Trophoblast cell (in vitro differentiated cells and primary cell): ENCODE data around the gene INSYN2B.

Experiments used
- DNase-seq, 2 donors: peaks; one replicate each; pipeline ENCODE4 v3.0.0-alpha.2; 2016
- H2AFZ ChIP-seq: 2 replicates; pipeline ENCODE4 v1.6.1; 2013; ENCODE audit warnings: low read length, moderate library complexity, mild to moderate bottlenecking; ENCODE audit not compliant: insufficient read depth, poor library complexity
- H2AK5ac ChIP-seq: 2 replicates; pipeline ENCODE4 v1.6.1; 2013; ENCODE audit warnings: mild to moderate bottlenecking, low read length
- H2BK120ac ChIP-seq: 2 replicates; pipeline ENCODE4 v1.6.1; 2013; ENCODE audit warnings: low read length, mild to moderate bottlenecking, moderate library complexity; ENCODE audit not compliant: insufficient read depth, poor library complexity
- H2BK12ac ChIP-seq: 2 replicates; pipeline ENCODE4 v1.6.1; 2013; ENCODE audit warnings: mild to moderate bottlenecking, low read length, moderate library complexity
- H2BK5ac ChIP-seq: 2 replicates; pipeline ENCODE4 v1.6.1; 2013; ENCODE audit warnings: low read length, low read depth, moderate library complexity, mild to moderate bottlenecking; ENCODE audit not compliant: poor library complexity
- H3K14ac ChIP-seq: 2 replicates; pipeline ENCODE4 v1.6.1; 2013; ENCODE audit warnings: mild to moderate bottlenecking, low read length
- H3K18ac ChIP-seq: 2 replicates; pipeline ENCODE4 v1.6.1; 2013; ENCODE audit warnings: mild to moderate bottlenecking, low read length
- H3K23ac ChIP-seq: 2 replicates; pipeline ENCODE4 v1.6.1; 2013; ENCODE audit warnings: low read length
- H3K27ac ChIP-seq: 2 replicates; pipeline ENCODE4 v1.5.1; 2013; ENCODE audit warnings: low read depth, mild to moderate bottlenecking, inconsistent platforms, low read length, moderate library complexity
- H3K27me3 ChIP-seq: 2 replicates; pipeline ENCODE4 v1.6.1; 2013; ENCODE audit warnings: inconsistent platforms, mild to moderate bottlenecking, low read length, moderate library complexity; ENCODE audit not compliant: insufficient read depth
- H3K36me3 ChIP-seq, 2 experiments: 1 replicate in 1 of 2; 2 replicates in 1 of 2; pipeline ENCODE4 v1.6.1; 2013; ENCODE audit warnings: low read length in 2 of 2, mild to moderate bottlenecking in 2 of 2, moderate library complexity in 1 of 2; ENCODE audit not compliant: insufficient read depth in 2 of 2, control insufficient read depth in 1 of 2
- H3K4ac ChIP-seq: 2 replicates; pipeline ENCODE4 v1.6.1; 2013; ENCODE audit warnings: low read depth, mild to moderate bottlenecking, low read length, moderate library complexity
- H3K4me1 ChIP-seq, 2 experiments: 1 replicate in 1 of 2; 2 replicates in 1 of 2; pipeline ENCODE4 v1.6.1; 2013; ENCODE audit warnings: low read length in 2 of 2, mild to moderate bottlenecking in 2 of 2, moderate library complexity in 1 of 2; ENCODE audit not compliant: insufficient read depth in 2 of 2, control insufficient read depth in 1 of 2
- H3K4me2 ChIP-seq: 2 replicates; pipeline ENCODE4 v1.6.1; 2013; ENCODE audit warnings: inconsistent platforms, mild to moderate bottlenecking, low read length, moderate library complexity
- H3K4me3 ChIP-seq: 2 replicates; pipeline ENCODE4 v1.5.1; 2013; ENCODE audit warnings: mild to moderate bottlenecking, low read depth, low read length, inconsistent platforms
- H3K79me1 ChIP-seq: one replicate; pipeline ENCODE4 v1.6.1; 2013; ENCODE audit warnings: low read length
- H3K79me2 ChIP-seq: 2 replicates; pipeline ENCODE4 v1.6.1; 2013; ENCODE audit warnings: low read length, mild to moderate bottlenecking; ENCODE audit not compliant: control insufficient read depth, insufficient read depth, poor library complexity
- H3K9ac ChIP-seq: 2 replicates; pipeline ENCODE4 v1.6.1; 2013; ENCODE audit warnings: mild to moderate bottlenecking, low read length
- H3K9me3 ChIP-seq: 2 replicates; pipeline ENCODE4 v1.6.1; 2013; ENCODE audit warnings: low read depth, mild to moderate bottlenecking, control low read depth, inconsistent platforms, low read length; ENCODE audit not compliant: insufficient read depth
- H4K12ac ChIP-seq: 2 replicates; pipeline ENCODE4 v1.6.1; 2013; ENCODE audit warnings: low read depth, mild to moderate bottlenecking, low read length, moderate library complexity
- H4K8ac ChIP-seq: 2 replicates; pipeline ENCODE4 v1.6.1; 2013; ENCODE audit warnings: low read depth, mild to moderate bottlenecking, low read length, moderate library complexity
- H4K91ac ChIP-seq: one replicate; pipeline ENCODE4 v1.6.1; 2013; ENCODE audit warnings: low read depth, mild to moderate bottlenecking, low read length, moderate library complexity
- WGBS: extraction: QIAGEN DNeasy Blood & Tissue Kit; methylation state at CpG from one replicate; pipeline ENCODE4 v1.1.7; 2013; ENCODE audit warnings: missing lambda C conversion rate; ENCODE audit not compliant: insufficient read length, insufficient coverage; ENCODE audit errors: extremely low coverage; 5-methylcytosine and 5-hydroxymethylcytosine counted together

The INSYN2B gene

GRCh38 chr5:169978714-169979113 lies 1.6 kb downstream of the INSYN2B start:
- Histone ChIP-seq H3K27ac (no peak overlapping the region), H2BK12ac (no peak overlapping the region), H4K8ac (no peak overlapping the region), H3K23ac (no peak overlapping the region), H3K4me3 (no peak overlapping the region), H3K9me3 (no peaks in the 10 kb centered on the region), H3K18ac (no peak overlapping the region), H4K91ac (no peak overlapping the region), H3K14ac (no peak overlapping the region), H2AFZ (no peak overlapping the region), H4K12ac (no peak overlapping the region), H3K9ac (no peak overlapping the region), H3K79me1 (no peaks in the 10 kb centered on the region), H3K4ac (no peak overlapping the region), H3K4me1 (peaks cover 0 to 5% of the 10 kb centered on the region in 2 experiments), H3K36me3 (no peaks in the 10 kb centered on the region), H3K4me2 (no peak overlapping the region), H2AK5ac (no peak overlapping the region), H3K79me2 (no peaks in the 10 kb centered on the region), H2BK120ac (no peak overlapping the region), H2BK5ac (no peak overlapping the region), H3K27me3 (peaks cover 2% of the 10 kb centered on the region)
- WGBS: no CpG with 5 or more reads among the region's 7 CpGs
- DNase-seq: no peak

- no peak overlapping the region for H3K23ac ChIP-seq
- H3K27ac ChIP-seq: no peak overlapping the region
- H2BK5ac ChIP-seq: no peak overlapping the region
- H3K18ac ChIP-seq: no peak overlapping the region
- no peak overlapping the region for H3K14ac ChIP-seq
- H3K79me1 ChIP-seq: peaks cover 5% of the 10 kb centered on the region
- WGBS: no CpG with 5 or more reads among the region's 6 CpGs
- no peaks in the 10 kb centered on the region for H3K79me2 ChIP-seq
- no peak overlapping the region for H3K9ac ChIP-seq
- no peak overlapping the region for H2BK12ac ChIP-seq
- peaks cover 3 to 7% of the 10 kb centered on the region in 2 experiments for H3K4me1 ChIP-seq
- H4K91ac ChIP-seq: no peak overlapping the region
- no peaks in the 10 kb centered on the region for H3K36me3 ChIP-seq
- peaks cover 2% of the 10 kb centered on the region for H3K27me3 ChIP-seq
- H3K4me3 ChIP-seq: no peak overlapping the region
- H4K8ac ChIP-seq: no peak overlapping the region
- no peak overlapping the region for H3K4ac ChIP-seq
- H4K12ac ChIP-seq: no peak overlapping the region
- DNase-seq: no peak
- no peaks in the 10 kb centered on the region for H3K9me3 ChIP-seq
- no peak overlapping the region for H3K4me2 ChIP-seq
- no peak overlapping the region for H2BK120ac ChIP-seq
- H2AFZ ChIP-seq: no peak overlapping the region
- no peak overlapping the region for H2AK5ac ChIP-seq
Measured at GRCh38 chr5:169974121-169974770, 6.0 kb downstream of the INSYN2B start.

DNA sequence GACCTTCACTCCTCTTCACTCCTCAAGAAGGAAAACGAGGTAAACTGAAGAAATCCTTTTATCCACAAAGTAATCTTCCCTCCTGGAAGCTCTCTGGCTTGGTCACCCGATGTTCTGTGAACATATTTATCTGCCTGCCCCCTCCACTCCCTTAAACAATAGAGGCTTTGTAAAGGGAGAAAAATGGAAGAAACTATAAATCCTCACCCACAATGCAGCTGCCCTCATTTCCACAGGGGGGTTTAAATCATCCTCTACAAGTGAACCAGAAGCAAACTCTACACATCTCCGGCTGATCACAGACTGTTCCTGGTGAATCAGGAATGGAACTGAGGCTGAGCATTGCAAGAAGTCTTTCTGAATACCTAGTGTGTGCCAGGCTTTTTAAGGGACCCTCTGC lies 7.2 kb downstream of the INSYN2B start:
- H4K12ac ChIP-seq: no peak overlapping the region
- H3K27ac ChIP-seq: no peak overlapping the region
- H4K8ac ChIP-seq: no peak overlapping the region
- H3K14ac ChIP-seq: no peak overlapping the region
- H2AFZ ChIP-seq: no peak overlapping the region
- no peak overlapping the region for H2AK5ac ChIP-seq
- no peaks in the 10 kb centered on the region for H3K27me3 ChIP-seq
- WGBS: no CpG with 5 or more reads among the region's 3 CpGs
- no peak for DNase-seq
- H3K9ac ChIP-seq: no peak overlapping the region
- no peaks in the 10 kb centered on the region for H3K36me3 ChIP-seq
- no peak overlapping the region for H2BK120ac ChIP-seq
- no peak overlapping the region for H3K4me3 ChIP-seq
- no peak overlapping the region for H3K4ac ChIP-seq
- H3K79me1 ChIP-seq: peaks cover 5% of the 10 kb centered on the region
- H2BK12ac ChIP-seq: no peak overlapping the region
- no peak overlapping the region for H3K4me2 ChIP-seq
- H3K4me1 ChIP-seq: peaks cover 3 to 7% of the 10 kb centered on the region in 2 experiments
- no peak overlapping the region for H2BK5ac ChIP-seq
- H4K91ac ChIP-seq: no peak overlapping the region
- no peaks in the 10 kb centered on the region for H3K9me3 ChIP-seq
- H3K79me2 ChIP-seq: no peaks in the 10 kb centered on the region
- no peak overlapping the region for H3K23ac ChIP-seq
- no peak overlapping the region for H3K18ac ChIP-seq

GRCh38 chr5:169971780-169972179 lies 8.5 kb downstream of the INSYN2B start:
- Histone ChIP-seq H3K27me3 (no peaks in the 10 kb centered on the region), H3K18ac (no peak overlapping the region), H2AFZ (no peak overlapping the region), H3K79me1 (peaks cover 5% of the 10 kb centered on the region), H3K4me2 (no peak overlapping the region), H4K91ac (peak overlapping the region; percentile 31), H3K9me3 (no peaks in the 10 kb centered on the region), H4K12ac (no peak overlapping the region), H3K79me2 (no peaks in the 10 kb centered on the region), H4K8ac (peak overlapping the region; percentile 13), H3K4ac (no peak overlapping the region), H3K14ac (no peak overlapping the region), H3K27ac (no peak overlapping the region), H3K9ac (no peak overlapping the region), H3K4me3 (no peak overlapping the region), H2AK5ac (no peak overlapping the region), H2BK12ac (no peak overlapping the region), H3K4me1 (peaks cover 3% of the 10 kb centered on the region in 2 experiments), H3K36me3 (no peaks in the 10 kb centered on the region), H2BK120ac (no peak overlapping the region), H3K23ac (no peak overlapping the region), H2BK5ac (no peak overlapping the region)
- no CpG with 5 or more reads among the region's 1 CpG for WGBS
- DNase-seq: no peak
